Measurements from ENCODE around the gene PSMB7.

PSMB7 gene

GRCh38 chr9:124356745-124357390, 58.4 kb downstream of the PSMB7 start:
- ATAC-seq (ENCODE audit: insufficient read depth, low read depth) (no peak), DNase-seq (no peak)
- Histone ChIP-seq H3K9ac (ENCODE audit: low read depth, low read length) (no peak overlapping the region), H3K4me2 (ENCODE audit: insufficient read depth, low read length) (no peak overlapping the region), H3K27me3 (ENCODE audit: insufficient read depth, low read length, poor library complexity) (no peaks in the 10 kb centered on the region), H3K27ac (ENCODE audit: low read length) (no peak overlapping the region), H2AFZ (ENCODE audit: low read depth, low read length) (no peak overlapping the region), H3K4me1 (ENCODE audit: insufficient read depth, low read length) (no peaks in the 10 kb centered on the region), H3K79me2 (ENCODE audit: insufficient read depth, low read length) (peaks cover 52% of the 10 kb centered on the region), H4K20me1 (ENCODE audit: insufficient read depth, low read length) (peaks cover 79% of the 10 kb centered on the region), H3K4me3 (ENCODE audit: low read depth in 1 of 2, low read length in 2 of 2) (no peak overlapping the region), H3K9me3 (ENCODE audit: insufficient read depth, low read length, severe bottlenecking) (no peaks in the 10 kb centered on the region), H3K36me3 (ENCODE audit: insufficient read depth, low read length) (peaks cover 45% of the 10 kb centered on the region)
- TF ChIP-seq, protein P1, sequence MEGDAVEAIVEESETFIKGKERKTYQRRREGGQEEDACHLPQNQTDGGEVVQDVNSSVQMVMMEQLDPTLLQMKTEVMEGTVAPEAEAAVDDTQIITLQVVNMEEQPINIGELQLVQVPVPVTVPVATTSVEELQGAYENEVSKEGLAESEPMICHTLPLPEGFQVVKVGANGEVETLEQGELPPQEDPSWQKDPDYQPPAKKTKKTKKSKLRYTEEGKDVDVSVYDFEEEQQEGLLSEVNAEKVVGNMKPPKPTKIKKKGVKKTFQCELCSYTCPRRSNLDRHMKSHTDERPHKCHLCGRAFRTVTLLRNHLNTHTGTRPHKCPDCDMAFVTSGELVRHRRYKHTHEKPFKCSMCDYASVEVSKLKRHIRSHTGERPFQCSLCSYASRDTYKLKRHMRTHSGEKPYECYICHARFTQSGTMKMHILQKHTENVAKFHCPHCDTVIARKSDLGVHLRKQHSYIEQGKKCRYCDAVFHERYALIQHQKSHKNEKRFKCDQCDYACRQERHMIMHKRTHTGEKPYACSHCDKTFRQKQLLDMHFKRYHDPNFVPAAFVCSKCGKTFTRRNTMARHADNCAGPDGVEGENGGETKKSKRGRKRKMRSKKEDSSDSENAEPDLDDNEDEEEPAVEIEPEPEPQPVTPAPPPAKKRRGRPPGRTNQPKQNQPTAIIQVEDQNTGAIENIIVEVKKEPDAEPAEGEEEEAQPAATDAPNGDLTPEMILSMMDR (IDR thresholded peaks at IDR 0.05; ENCODE audit: borderline replicate concordance, extremely low read depth, low read length, poor library complexity, severe bottlenecking) = no peak
- no peak for TF ChIP-seq EZH2 (IDR thresholded peaks at IDR 0.05; ENCODE audit: borderline replicate concordance, low read depth, low read length, severe bottlenecking)

- no peak for DNase-seq
- TF ChIP-seq EZH2 (IDR thresholded peaks at IDR 0.05; ENCODE audit: borderline replicate concordance, low read depth, low read length, severe bottlenecking) = no peak
- TF ChIP-seq, protein P1 (IDR thresholded peaks at IDR 0.05; ENCODE audit: borderline replicate concordance, extremely low read depth, low read length, poor library complexity, severe bottlenecking) = no peak
- H3K79me2 ChIP-seq (ENCODE audit: insufficient read depth, low read length) = peaks cover 45% of the 10 kb centered on the region
- no peak overlapping the region for H3K4me3 ChIP-seq (ENCODE audit: low read depth in 1 of 2, low read length in 2 of 2)
- H3K27me3 ChIP-seq (ENCODE audit: insufficient read depth, low read length, poor library complexity) = no peaks in the 10 kb centered on the region
- no peak overlapping the region for H3K27ac ChIP-seq (ENCODE audit: low read length)
- H3K4me2 ChIP-seq (ENCODE audit: insufficient read depth, low read length) = no peak overlapping the region
- H4K20me1 ChIP-seq (ENCODE audit: insufficient read depth, low read length) = peaks cover 82% of the 10 kb centered on the region
- ATAC-seq (ENCODE audit: insufficient read depth, low read depth) = no peak
- H3K9me3 ChIP-seq (ENCODE audit: insufficient read depth, low read length, severe bottlenecking) = no peaks in the 10 kb centered on the region
- H3K9ac ChIP-seq (ENCODE audit: low read depth, low read length) = no peak overlapping the region
- peaks cover 52% of the 10 kb centered on the region for H3K36me3 ChIP-seq (ENCODE audit: insufficient read depth, low read length)
- H3K4me1 ChIP-seq (ENCODE audit: insufficient read depth, low read length) = no peaks in the 10 kb centered on the region
- H2AFZ ChIP-seq (ENCODE audit: low read depth, low read length) = no peak overlapping the region
Measured at GRCh38 chr9:124355941-124356744, 59.1 kb downstream of the PSMB7 start.

DNA sequence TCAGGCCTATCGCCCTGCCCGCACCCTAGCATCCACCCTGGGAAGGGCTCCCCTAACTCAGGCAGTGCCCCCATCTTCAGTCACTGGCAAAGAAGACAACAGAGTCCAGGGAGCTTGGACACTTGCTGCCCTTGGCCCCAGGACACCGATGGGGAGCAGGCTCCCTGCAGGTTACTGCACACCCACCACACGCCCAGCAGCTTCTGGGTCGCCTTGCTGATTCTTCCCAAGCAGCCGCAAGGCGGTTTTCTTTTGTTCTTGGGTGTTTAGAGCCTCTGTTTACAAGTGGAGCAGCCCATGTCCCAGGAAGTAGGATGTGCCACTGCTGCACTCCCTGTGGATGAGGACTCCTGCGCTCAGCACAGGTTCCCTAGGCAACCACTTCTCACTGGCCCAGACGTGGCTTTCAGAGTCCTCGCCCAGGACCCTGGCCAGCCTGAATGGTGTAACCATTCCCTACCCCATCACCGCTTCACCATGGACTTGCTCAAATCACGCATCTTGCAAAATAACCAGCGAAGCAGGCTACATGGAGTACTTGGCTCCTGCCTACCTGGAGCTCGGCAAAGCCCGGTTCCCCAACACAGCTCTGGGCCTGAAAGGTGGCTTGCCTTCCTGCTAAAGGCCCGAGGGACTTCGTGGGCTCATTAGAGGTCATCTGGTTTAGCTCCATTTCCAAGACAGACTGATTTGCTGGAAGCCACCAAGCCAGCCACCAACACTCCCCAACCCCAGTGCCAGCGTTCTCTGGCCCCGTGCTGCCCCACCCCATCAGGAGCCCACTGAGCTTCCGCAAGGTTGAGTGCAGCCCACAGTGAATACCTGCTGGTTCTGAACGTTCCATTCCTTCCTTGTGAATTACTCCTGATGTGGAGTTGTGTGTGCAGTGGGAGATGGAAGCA, 60.0 kb downstream of the PSMB7 start:
- Histone ChIP-seq H3K4me1 (ENCODE audit: insufficient read depth, low read length) (no peaks in the 10 kb centered on the region), H3K4me2 (ENCODE audit: insufficient read depth, low read length) (no peak overlapping the region), H3K36me3 (ENCODE audit: insufficient read depth, low read length) (peaks cover 61% of the 10 kb centered on the region), H3K79me2 (ENCODE audit: insufficient read depth, low read length) (peaks cover 37% of the 10 kb centered on the region), H2AFZ (ENCODE audit: low read depth, low read length) (no peak overlapping the region), H3K27me3 (ENCODE audit: insufficient read depth, low read length, poor library complexity) (no peaks in the 10 kb centered on the region), H3K4me3 (ENCODE audit: low read depth in 1 of 2, low read length in 2 of 2) (no peak overlapping the region), H3K9me3 (ENCODE audit: insufficient read depth, low read length, severe bottlenecking) (no peaks in the 10 kb centered on the region), H3K27ac (ENCODE audit: low read length) (no peak overlapping the region), H4K20me1 (ENCODE audit: insufficient read depth, low read length) (peaks cover 80% of the 10 kb centered on the region), H3K9ac (ENCODE audit: low read depth, low read length) (no peak overlapping the region)
- TF ChIP-seq EZH2 (IDR thresholded peaks at IDR 0.05; ENCODE audit: borderline replicate concordance, low read depth, low read length, severe bottlenecking) = no peak
- TF ChIP-seq, protein P1 (IDR thresholded peaks at IDR 0.05; ENCODE audit: borderline replicate concordance, extremely low read depth, low read length, poor library complexity, severe bottlenecking) = no peak
- DNase-seq = no peak
- no peak for ATAC-seq (ENCODE audit: insufficient read depth, low read depth)
